ENCODE measurements around the gene SLC26A1. TPM values are rescaled to one million over a fixed set of nuclear protein-coding genes. Genes with fewer than 3 reads are reported as not detected.
A peak's percentile ranks its signal among the peaks of the same experiment; 100 is the strongest.

The SLC26A1 gene
- total RNA-seq, 1 experiment from 2014 or later: 0.22 TPM

GRCh38 chr4:1015179-1015578, 22.0 kb upstream of the SLC26A1 start (continued):
- TF ChIP-seq REST (IDR thresholded peaks at IDR 0.05; ENCODE audit: low read depth): no peak
- no peak for TF ChIP-seq RAD21 (IDR thresholded peaks at IDR 0.05; ENCODE audit: low read depth)
- TF ChIP-seq JUND (IDR thresholded peaks at IDR 0.05): no peak
- no peak for TF ChIP-seq CBX3 (IDR thresholded peaks at IDR 0.05; ENCODE audit: low read depth)

GRCh38 chr4:1014291-1015167, 21.3 kb upstream of the SLC26A1 start:
- ATAC-seq (no peak), DNase-seq (ENCODE audit: low read depth, low spot score) (no peak)
- H3K9me2 ChIP-seq (ENCODE audit: insufficient read depth): no peaks in the 10 kb centered on the region
- H3K4me2 ChIP-seq (ENCODE audit: low read length): no peak overlapping the region
- no peaks in the 10 kb centered on the region for H4K20me1 ChIP-seq (ENCODE audit: insufficient read depth)
- H2AFZ ChIP-seq (ENCODE audit: low read depth, low read length, poor library complexity, severe bottlenecking): no peak overlapping the region
- ChIA-PET CTCF (no interaction called here), RAD21 (ENCODE audit: low non-redundant PET in 1 of 2, low total read pairs in 2 of 2, uncharacterized antibody in 2 of 2, unreplicated experiment in 2 of 2) (no interaction called here), POLR2A (no interaction called here)
- H3K9ac ChIP-seq (ENCODE audit: low read length): no peak overlapping the region
- H3K4me1 ChIP-seq (ENCODE audit: control insufficient read depth in 1 of 2, insufficient read depth in 2 of 2, low read length in 2 of 2): peaks cover 16 to 24% of the 10 kb centered on the region in 2 experiments
- BruUV-seq (replicated peaks): TSS peak; percentile 71
- H3K9me3 ChIP-seq (ENCODE audit: control insufficient read depth in 1 of 2, insufficient read depth in 1 of 2, low read depth in 1 of 2, low read length in 2 of 2): no peaks in the 10 kb centered on the region
- H3K27ac ChIP-seq (ENCODE audit: low read depth, low read length): no peak overlapping the region
- H3K4me3 ChIP-seq (replicated peaks in 1 of 2; ENCODE audit: low read depth in 1 of 2, low read length in 2 of 2): no peak overlapping the region
- intact Hi-C loops (cut with micrococcal nuclease): loop anchor here (5.0 kb wide), 1 partner anchor 273 kb away; the partner anchor contains the start of gene MAEA
- peaks cover 3 to 4% of the 10 kb centered on the region in 2 experiments; a peak in 2 of 4 replicates for H3K36me3 ChIP-seq (ENCODE audit: control insufficient read depth in 1 of 2, insufficient read depth in 2 of 2, low read length in 2 of 2)
- H3K27me3 ChIP-seq (ENCODE audit: insufficient read depth, low read length): no peaks in the 10 kb centered on the region
- peaks cover 12% of the 10 kb centered on the region; the same call in 1 of the 2 replicates for H3K79me2 ChIP-seq (ENCODE audit: insufficient read depth, low read length)
- TF ChIP-seq POLR2AphosphoS5 (IDR thresholded peaks at IDR 0.05; ENCODE audit: low read depth, low read length) (no peak), JUND (IDR thresholded peaks at IDR 0.05) (no peak), EGR1 (IDR thresholded peaks at IDR 0.05; ENCODE audit: low read depth) (no peak), SP1 (IDR thresholded peaks at IDR 0.05; ENCODE audit: low read depth) (no peak), CEBPB (IDR thresholded peaks at IDR 0.05; ENCODE audit: low read depth) (no peak), CTCF (IDR thresholded peaks at IDR 0.05 in 2 of 3, conservative IDR thresholded peaks at IDR 0.05 in 1 of 3; ENCODE audit: borderline replicate concordance in 1 of 3, insufficient read depth in 1 of 3, low read depth in 2 of 3, low read length in 2 of 3) (no peak), ZFX (IDR thresholded peaks at IDR 0.05) (no peak), CBX3 (IDR thresholded peaks at IDR 0.05; ENCODE audit: low read depth) (no peak), EZH2phosphoT487 (IDR thresholded peaks at IDR 0.05; ENCODE audit: borderline replicate concordance) (no peak), FOSL1 (IDR thresholded peaks at IDR 0.05; ENCODE audit: low read depth) (no peak), EZH2 (IDR thresholded peaks at IDR 0.05) (no peak), POLR2A (IDR thresholded peaks at IDR 0.05; ENCODE audit: borderline replicate concordance, extremely low read depth, insufficient read depth, insufficient read length) (no peak), REST (IDR thresholded peaks at IDR 0.05; ENCODE audit: low read depth) (no peak), SRF (IDR thresholded peaks at IDR 0.05; ENCODE audit: low read depth) (no peak), TCF7L2 (IDR thresholded peaks at IDR 0.05; ENCODE audit: borderline replicate concordance, extremely low read depth, insufficient read depth, insufficient read length) (no peak)
